A172 (cell line): ENCODE results near the gene ATP1A3. TPM values are rescaled to one million over a fixed set of nuclear protein-coding genes. Genes with fewer than 3 reads are reported as not detected.
"Not testable (repeated sequence)": the region's sequence is repeated elsewhere in the genome, so short reads cannot be mapped to it uniquely, and the experiment has no call there.

ENCODE experiments used
- DNase-seq: peaks from one replicate; pipeline ENCODE4 v3.0.0-alpha.2; 2015; ENCODE audit warnings: low spot score
- total RNA-seq: library from RNA; depleted of rRNA; stranded (reverse); fragments of >200 nt; shearing (Covaris generic); gene quantifications from 2 replicates; pipeline ENCODE4 v1.2.3, GENCODE V29; 2014

The ATP1A3 gene
- total RNA-seq, 1 experiment from 2014 or later, result 0.76 TPM

- no peak for DNase-seq
Observed at GRCh38 chr19:42010245-42011126, 16.5 kb upstream of the ATP1A3 start.

GRCh38 chr19:42006569-42006968, 12.5 kb upstream of the ATP1A3 start:
- no peak for DNase-seq

GRCh38 chr19:42005504-42005903, 11.5 kb upstream of the ATP1A3 start:
- DNase-seq, result no peak

GRCh38 chr19:42003506-42004294, 9.7 kb upstream of the ATP1A3 start:
- DNase-seq, result no peak

GRCh38 chr19:41999878-42000208, 5.8 kb upstream of the ATP1A3 start:
- no peak for DNase-seq

GRCh38 chr19:41999071-41999877, 5.2 kb upstream of the ATP1A3 start:
- no peak for DNase-seq

- DNase-seq, result no peak
Observed at GRCh38 chr19:41998246-41999020, 4.4 kb upstream of the ATP1A3 start.

- no peak for DNase-seq
Observed at GRCh38 chr19:41997851-41998229, 3.8 kb upstream of the ATP1A3 start.

GRCh38 chr19:41997121-41997850, 3.3 kb upstream of the ATP1A3 start:
- peak; percentile 50 for DNase-seq

GRCh38 chr19:41995959-41996797, 2.1 kb upstream of the ATP1A3 start:
- DNase-seq, result no peak

- DNase-seq, result no peak
Observed at GRCh38 chr19:41994994-41995958, 1.2 kb upstream of the ATP1A3 start.

- no peak for DNase-seq
Observed at GRCh38 chr19:41994521-41994971, 516 bp upstream of the ATP1A3 start.

GRCh38 chr19:41991925-41992569, 2.0 kb downstream of the ATP1A3 start:
- not testable (repeated sequence) for DNase-seq

GRCh38 chr19:41991025-41991424, 3.0 kb downstream of the ATP1A3 start:
- no peak for DNase-seq

GRCh38 chr19:41990615-41991014, 3.4 kb downstream of the ATP1A3 start:
- no peak for DNase-seq

- no peak for DNase-seq
Observed at GRCh38 chr19:41990028-41990427, 4.0 kb downstream of the ATP1A3 start.

GRCh38 chr19:41988947-41989346, 5.1 kb downstream of the ATP1A3 start:
- no peak for DNase-seq
